K562 (cell line): ENCODE results near the gene SNRPD2. TPM values are rescaled to one million over a fixed set of nuclear protein-coding genes. Genes with fewer than 3 reads are reported as not detected.

ENCODE experiments used
- DPF2 ChIP-seq: fragments of 450-650 bp; IDR thresholded peaks from 2 replicates; pipeline ENCODE4 v1.6.1; 2016
- FOXA3 ChIP-seq, 2 experiments: fragments of 450-650 bp in 1 of 2; sonication (generic) in 1 of 2; formaldehyde crosslinking; IDR thresholded peaks in 1 of 2; conservative IDR thresholded peaks in 1 of 2; 2 replicates each; pipeline versions ENCODE4 v1.4.0 to v1.8.0; 2020 to 2022; ENCODE audit warnings: mild to moderate bottlenecking in 2 of 2, missing genetic modification reagents in 1 of 2
- L3MBTL2 ChIP-seq: fragments of 450-650 bp; IDR thresholded peaks from 2 replicates; pipeline ENCODE4 v1.6.1; 2016; ENCODE audit warnings: mild to moderate bottlenecking, moderate library complexity
- MYC ChIP-seq, 2 experiments: fragments of 250-450 bp in 1 of 2; sonication (Bioruptor Pico) in 1 of 2; IDR thresholded peaks; 2 replicates each; pipeline versions ENCODE4 v1.5.1 to v1.6.1; 2012 to 2021; ENCODE audit warnings: low read depth in 2 of 2, borderline replicate concordance in 1 of 2, improper control_type of control experiment in 1 of 2, low read length in 1 of 2, mild to moderate bottlenecking in 1 of 2, moderate library complexity in 1 of 2
- NBN ChIP-seq: fragments of 450-650 bp; IDR thresholded peaks from 2 replicates; pipeline ENCODE4 v1.6.1; 2016; ENCODE audit warnings: low read depth, mild to moderate bottlenecking
- NCOA6 ChIP-seq: fragments of 450-650 bp; IDR thresholded peaks from 2 replicates; pipeline ENCODE4 v1.6.1; 2017; ENCODE audit warnings: mild to moderate bottlenecking
- NR4A1 ChIP-seq, 2 experiments: fragments of 250-450 bp in 1 of 2; fragments of 450-650 bp in 1 of 2; sonication (Bioruptor Pico) in 1 of 2; IDR thresholded peaks; 2 replicates each; pipeline versions ENCODE4 v1.4.0 to v1.6.1; 2016 to 2020; ENCODE audit warnings: mild to moderate bottlenecking in 2 of 2, missing compliant biosample characterization in 1 of 2, missing genetic modification characterization in 1 of 2, moderate library complexity in 1 of 2
- PHB ChIP-seq: fragments of 250-450 bp; sonication (Bioruptor Pico); IDR thresholded peaks from 2 replicates; pipeline ENCODE4 v1.5.0; 2021
- RAD51 ChIP-seq: fragments of 450-650 bp; IDR thresholded peaks from 2 replicates; pipeline ENCODE4 v1.7.1; 2016; ENCODE audit warnings: low read depth, mild to moderate bottlenecking, borderline replicate concordance
- TAF7 ChIP-seq: fragments of 450-650 bp; IDR thresholded peaks from 2 replicates; pipeline ENCODE4 v1.6.1; 2016; ENCODE audit warnings: missing genetic modification characterization, missing compliant biosample characterization
- TBL1XR1 ChIP-seq, 2 experiments: IDR thresholded peaks; 2 replicates each; pipeline ENCODE4 v1.6.1; 2012; ENCODE audit warnings: improper control_type of control experiment in 2 of 2, low read length in 2 of 2, mild to moderate bottlenecking in 1 of 2
- ZFX ChIP-seq: sonication (generic); formaldehyde crosslinking; IDR thresholded peaks from 2 replicates; pipeline ENCODE4 v1.8.0; 2022; ENCODE audit warnings: mild to moderate bottlenecking, missing genetic modification reagents, moderate library complexity
- ZNF146 ChIP-seq: IDR thresholded peaks from one replicate; pipeline ENCODE4 v1.6.1; 2018; ENCODE audit warnings: missing compliant biosample characterization; ENCODE audit not compliant: unreplicated experiment
- polyA plus RNA-seq, 8 experiments: library from polyadenylated mRNA; depleted of rRNA in 4 of 8; stranded (reverse) in 5 of 8; unstranded in 3 of 8; fragments of >200 nt; fragmentation: Nextera tagmentation in 2 of 8; fragmentation: Illumina TruSeq in 1 of 8; extraction: Ambion mirVana in 2 of 8; extraction: Trizol in 1 of 8; gene quantifications; 2 replicates each; pipeline versions ENCODE4 v1.2.1 to v1.2.3, GENCODE V29; 2011 to 2014; ENCODE audit warnings: inconsistent platforms in 1 of 8, missing spikeins in 1 of 8
- total RNA-seq, 7 experiments: library from RNA; depleted of rRNA in 6 of 7; stranded (reverse); fragments of >200 nt in 6 of 7; fragmentation: Illumina TruSeq in 2 of 7; extraction: Trizol in 2 of 7; gene quantifications; 2 replicates each; pipeline versions ENCODE4 v1.2.1 to v1.2.3, GENCODE V29; 2011 to 2021; ENCODE audit warnings: low replicate concordance in 1 of 7
- TF ChIP-seq, protein P1 (sequence below): sonication (generic); formaldehyde crosslinking; IDR thresholded peaks from 2 replicates; pipeline ENCODE4 v1.8.0; 2022; ENCODE audit warnings: mild to moderate bottlenecking, missing genetic modification reagents, borderline replicate concordance
- TF ChIP-seq, protein P2 (sequence below): fragments of 450-650 bp; IDR thresholded peaks from 2 replicates; pipeline ENCODE4 v1.7.1; 2018; ENCODE audit warnings: mild to moderate bottlenecking, low read depth; ENCODE audit not compliant: partially characterized antibody
- TF ChIP-seq, protein P3 (sequence below), 2 experiments: fragments of 250-450 bp in 1 of 2; fragments of 450-650 bp in 1 of 2; sonication (Bioruptor Pico) in 1 of 2; IDR thresholded peaks; 2 replicates each; pipeline versions ENCODE4 v1.6.1 to v1.8.0; 2016 to 2021; ENCODE audit warnings: mild to moderate bottlenecking in 2 of 2, moderate library complexity in 2 of 2, missing compliant biosample characterization in 1 of 2, missing genetic modification characterization in 1 of 2
- TF ChIP-seq, protein P4 (sequence below): fragments of 450-650 bp; conservative IDR thresholded peaks from 2 replicates; pipeline ENCODE4 v1.6.1; 2016; ENCODE audit warnings: missing genetic modification characterization, low read depth, mild to moderate bottlenecking, missing compliant biosample characterization, moderate library complexity

SNRPD2 gene
- total and polyA plus RNA-seq, 9 of the 15 experiments (the other 6 are each of a cell fraction or from before 2014, with no cell fraction given) = 728 to 4,411 (median 1,029) TPM

DNA sequence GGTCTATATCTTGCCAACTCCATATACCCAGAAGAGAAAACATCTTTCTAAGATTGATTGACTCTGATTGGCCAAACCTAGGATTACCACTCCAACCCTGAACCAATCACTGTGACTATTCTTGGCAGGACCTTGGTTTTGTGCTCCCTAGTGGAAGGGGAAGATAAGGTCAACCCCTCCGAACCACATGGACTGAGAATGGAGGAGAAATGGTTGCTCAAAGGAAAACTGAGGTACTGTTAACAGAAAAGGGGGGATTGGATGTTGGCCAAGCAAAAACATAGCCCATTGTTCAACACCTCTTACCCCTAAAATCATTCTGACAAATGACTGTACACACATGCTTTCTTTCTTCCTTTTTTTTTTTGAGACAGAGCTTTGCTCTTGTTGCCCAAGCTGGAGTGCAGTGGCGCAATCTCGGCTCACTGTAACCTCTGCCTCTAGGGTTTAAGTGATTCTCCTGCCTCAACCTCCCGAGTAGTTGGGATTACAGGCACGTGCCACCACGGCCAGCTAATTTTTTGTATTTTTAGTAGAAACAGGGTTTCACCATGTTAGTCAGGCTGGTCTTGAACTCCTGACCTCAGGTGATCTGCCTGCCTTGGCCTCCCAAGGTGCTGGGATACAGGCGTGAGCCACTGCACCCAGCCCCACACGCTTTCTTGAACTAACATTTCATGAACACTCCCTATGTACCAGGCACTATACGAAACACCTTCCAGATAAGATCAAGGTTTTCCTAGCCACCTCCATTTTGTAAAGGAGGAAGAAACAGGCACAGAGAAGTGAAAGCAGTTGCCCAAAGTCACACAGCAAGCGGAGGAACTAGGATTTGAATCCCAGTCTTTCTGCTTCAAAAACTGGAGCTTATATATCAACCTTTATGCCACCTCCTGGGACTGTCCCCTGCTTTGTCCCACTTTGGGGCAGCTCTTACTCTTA is 48.0 kb upstream of the SNRPD2 start (continued):
- TF ChIP-seq, protein P1, sequence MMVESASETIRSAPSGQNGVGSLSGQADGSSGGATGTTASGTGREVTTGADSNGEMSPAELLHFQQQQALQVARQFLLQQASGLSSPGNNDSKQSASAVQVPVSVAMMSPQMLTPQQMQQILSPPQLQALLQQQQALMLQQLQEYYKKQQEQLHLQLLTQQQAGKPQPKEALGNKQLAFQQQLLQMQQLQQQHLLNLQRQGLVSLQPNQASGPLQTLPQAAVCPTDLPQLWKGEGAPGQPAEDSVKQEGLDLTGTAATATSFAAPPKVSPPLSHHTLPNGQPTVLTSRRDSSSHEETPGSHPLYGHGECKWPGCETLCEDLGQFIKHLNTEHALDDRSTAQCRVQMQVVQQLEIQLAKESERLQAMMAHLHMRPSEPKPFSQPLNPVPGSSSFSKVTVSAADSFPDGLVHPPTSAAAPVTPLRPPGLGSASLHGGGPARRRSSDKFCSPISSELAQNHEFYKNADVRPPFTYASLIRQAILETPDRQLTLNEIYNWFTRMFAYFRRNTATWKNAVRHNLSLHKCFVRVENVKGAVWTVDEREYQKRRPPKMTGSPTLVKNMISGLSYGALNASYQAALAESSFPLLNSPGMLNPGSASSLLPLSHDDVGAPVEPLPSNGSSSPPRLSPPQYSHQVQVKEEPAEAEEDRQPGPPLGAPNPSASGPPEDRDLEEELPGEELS (CRISPR knock-in tag) = no peak
- TF ChIP-seq, protein P2, sequence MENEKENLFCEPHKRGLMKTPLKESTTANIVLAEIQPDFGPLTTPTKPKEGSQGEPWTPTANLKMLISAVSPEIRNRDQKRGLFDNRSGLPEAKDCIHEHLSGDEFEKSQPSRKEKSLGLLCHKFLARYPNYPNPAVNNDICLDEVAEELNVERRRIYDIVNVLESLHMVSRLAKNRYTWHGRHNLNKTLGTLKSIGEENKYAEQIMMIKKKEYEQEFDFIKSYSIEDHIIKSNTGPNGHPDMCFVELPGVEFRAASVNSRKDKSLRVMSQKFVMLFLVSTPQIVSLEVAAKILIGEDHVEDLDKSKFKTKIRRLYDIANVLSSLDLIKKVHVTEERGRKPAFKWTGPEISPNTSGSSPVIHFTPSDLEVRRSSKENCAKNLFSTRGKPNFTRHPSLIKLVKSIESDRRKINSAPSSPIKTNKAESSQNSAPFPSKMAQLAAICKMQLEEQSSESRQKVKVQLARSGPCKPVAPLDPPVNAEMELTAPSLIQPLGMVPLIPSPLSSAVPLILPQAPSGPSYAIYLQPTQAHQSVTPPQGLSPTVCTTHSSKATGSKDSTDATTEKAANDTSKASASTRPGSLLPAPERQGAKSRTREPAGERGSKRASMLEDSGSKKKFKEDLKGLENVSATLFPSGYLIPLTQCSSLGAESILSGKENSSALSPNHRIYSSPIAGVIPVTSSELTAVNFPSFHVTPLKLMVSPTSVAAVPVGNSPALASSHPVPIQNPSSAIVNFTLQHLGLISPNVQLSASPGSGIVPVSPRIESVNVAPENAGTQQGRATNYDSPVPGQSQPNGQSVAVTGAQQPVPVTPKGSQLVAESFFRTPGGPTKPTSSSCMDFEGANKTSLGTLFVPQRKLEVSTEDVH = no peak
- TF ChIP-seq FOXA3 (CRISPR knock-in tag; conservative IDR thresholded peaks at IDR 0.05 in 1 of 2, IDR thresholded peaks at IDR 0.05 in 1 of 2) (no peak), TAF7 (tag) (peak; percentile 56), RAD51 (0 out of 2 replicates have a peak, but pooled peaks have one; percentile 6), NR4A1 (CRISPR knock-in tag; IDR thresholded peaks at IDR 0.05) (no peak), NR4A1 (tag; IDR thresholded peaks at IDR 0.05) (peak; percentile 56), NCOA6 (no peak), NBN (peak; percentile 25; the same call in 1 of the 2 replicates), PHB (CRISPR knock-in tag) (no peak), MYC (IDR thresholded peaks at IDR 0.05; ENCODE audit: low read depth, low read length) (peak; percentile 99), MYC (CRISPR knock-in tag; IDR thresholded peaks at IDR 0.05; ENCODE audit: borderline replicate concordance, low read depth) (peak; percentile 84; the same call in 1 of the 2 replicates), DPF2 (peak; percentile 48), ZNF146 (no peak), ZFX (CRISPR knock-in tag) (no peak), TBL1XR1 (IDR thresholded peaks at IDR 0.05; ENCODE audit: low read length in 2 of 2) (no peak), L3MBTL2 (peak; percentile 87)
- TF ChIP-seq, protein P3, sequence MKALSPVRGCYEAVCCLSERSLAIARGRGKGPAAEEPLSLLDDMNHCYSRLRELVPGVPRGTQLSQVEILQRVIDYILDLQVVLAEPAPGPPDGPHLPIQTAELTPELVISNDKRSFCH (CRISPR knock-in tag; IDR thresholded peaks at IDR 0.05) = no peak
- TF ChIP-seq, protein P3 (tag; IDR thresholded peaks at IDR 0.05) = peak; percentile 72
- TF ChIP-seq, protein P4, sequence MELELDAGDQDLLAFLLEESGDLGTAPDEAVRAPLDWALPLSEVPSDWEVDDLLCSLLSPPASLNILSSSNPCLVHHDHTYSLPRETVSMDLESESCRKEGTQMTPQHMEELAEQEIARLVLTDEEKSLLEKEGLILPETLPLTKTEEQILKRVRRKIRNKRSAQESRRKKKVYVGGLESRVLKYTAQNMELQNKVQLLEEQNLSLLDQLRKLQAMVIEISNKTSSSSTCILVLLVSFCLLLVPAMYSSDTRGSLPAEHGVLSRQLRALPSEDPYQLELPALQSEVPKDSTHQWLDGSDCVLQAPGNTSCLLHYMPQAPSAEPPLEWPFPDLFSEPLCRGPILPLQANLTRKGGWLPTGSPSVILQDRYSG (tag) = peak; percentile 85
